ENCODE data around the gene RNF40.

RNF40 gene

DNA sequence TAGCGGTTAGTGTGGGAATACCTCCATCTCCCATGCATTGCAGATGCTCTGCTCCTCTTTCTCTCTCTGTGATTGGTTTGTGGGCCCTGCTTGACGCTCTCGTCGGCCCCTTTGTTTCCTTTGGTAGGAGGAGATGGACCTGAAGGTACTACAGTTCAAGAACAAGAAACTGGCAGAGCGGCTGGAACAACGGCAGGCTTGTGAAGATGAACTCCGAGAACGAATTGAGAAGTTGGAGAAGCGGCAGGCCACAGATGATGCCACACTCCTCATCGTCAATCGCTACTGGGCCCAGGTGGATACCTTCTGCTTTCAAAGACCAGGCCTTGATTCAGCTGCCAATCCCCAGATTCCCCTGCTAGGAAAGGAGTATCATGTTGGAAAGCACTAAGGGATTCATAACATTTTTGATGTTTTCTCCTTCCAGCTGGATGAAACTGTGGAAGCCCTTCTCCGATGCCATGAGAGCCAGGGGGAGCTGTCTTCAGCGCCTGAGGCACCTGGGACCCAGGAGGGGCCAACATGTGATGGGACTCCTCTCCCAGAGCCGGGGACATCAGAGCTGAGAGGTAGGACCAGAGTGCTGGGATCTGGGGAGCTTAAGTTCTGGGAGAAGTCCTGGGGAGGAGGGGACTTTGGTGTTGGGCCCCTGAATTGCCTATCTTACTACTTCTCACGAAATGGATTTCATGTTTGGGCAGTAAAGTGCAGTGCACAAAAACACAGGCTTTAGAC lies 1.0 kb downstream of the RNF40 start:
- DNase-seq = no peak

DNA sequence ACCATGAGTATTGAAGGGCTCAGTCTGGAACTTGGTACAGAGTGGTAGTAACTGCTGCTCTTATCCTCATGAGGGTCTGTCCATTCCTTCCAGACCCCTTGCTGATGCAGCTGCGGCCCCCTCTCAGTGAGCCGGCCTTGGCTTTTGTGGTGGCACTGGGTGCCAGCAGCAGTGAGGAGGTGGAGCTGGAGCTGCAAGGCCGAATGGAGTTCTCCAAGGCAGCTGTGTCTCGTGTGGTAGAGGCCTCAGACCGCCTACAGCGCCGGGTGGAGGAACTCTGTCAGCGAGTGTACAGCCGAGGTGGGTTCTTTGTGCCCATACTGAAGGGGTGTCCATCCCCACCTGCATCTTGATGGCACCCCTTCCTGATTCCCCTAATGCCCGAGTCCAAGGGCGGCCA lies 2.0 kb downstream of the RNF40 start:
- DNase-seq = no peak

DNA sequence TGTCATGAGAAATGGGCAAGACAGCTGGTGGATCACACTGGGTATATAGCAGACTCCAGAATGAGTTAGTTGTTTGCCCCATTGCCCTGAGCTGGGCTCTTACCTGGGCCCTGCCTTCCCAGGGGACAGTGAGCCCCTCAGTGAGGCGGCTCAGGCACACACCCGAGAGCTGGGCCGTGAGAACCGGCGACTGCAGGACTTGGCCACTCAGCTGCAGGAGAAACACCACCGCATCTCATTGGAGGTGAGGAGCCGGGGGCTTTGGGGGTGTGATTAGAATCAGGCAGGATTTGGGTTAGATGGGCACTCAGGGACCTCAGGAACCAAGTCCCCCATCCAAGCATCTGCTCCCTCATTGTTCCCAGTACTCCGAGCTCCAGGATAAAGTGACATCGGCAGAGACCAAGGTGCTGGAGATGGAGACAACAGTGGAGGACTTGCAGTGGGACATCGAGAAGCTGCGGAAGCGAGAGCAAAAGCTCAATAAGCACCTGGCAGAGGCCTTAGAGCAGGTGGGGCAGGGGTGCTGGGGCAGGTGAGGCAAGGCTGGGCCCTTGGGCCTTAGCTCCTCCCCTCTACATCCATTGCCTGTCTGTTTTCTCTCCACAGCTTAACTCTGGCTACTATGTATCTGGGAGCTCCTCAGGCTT lies 2.8 kb downstream of the RNF40 start:
- no peak for DNase-seq

- DNase-seq = peak; percentile 94
Measured at GRCh38 chr16:30766206-30766932, 4.2 kb downstream of the RNF40 start.

- DNase-seq = no peak
Measured at GRCh38 chr16:30766933-30767284, 4.8 kb downstream of the RNF40 start.

- no peak for DNase-seq
Measured at GRCh38 chr16:30767767-30768465, 5.8 kb downstream of the RNF40 start.

GRCh38 chr16:30768583-30769181 lies 6.6 kb downstream of the RNF40 start:
- no peak for DNase-seq

DNA sequence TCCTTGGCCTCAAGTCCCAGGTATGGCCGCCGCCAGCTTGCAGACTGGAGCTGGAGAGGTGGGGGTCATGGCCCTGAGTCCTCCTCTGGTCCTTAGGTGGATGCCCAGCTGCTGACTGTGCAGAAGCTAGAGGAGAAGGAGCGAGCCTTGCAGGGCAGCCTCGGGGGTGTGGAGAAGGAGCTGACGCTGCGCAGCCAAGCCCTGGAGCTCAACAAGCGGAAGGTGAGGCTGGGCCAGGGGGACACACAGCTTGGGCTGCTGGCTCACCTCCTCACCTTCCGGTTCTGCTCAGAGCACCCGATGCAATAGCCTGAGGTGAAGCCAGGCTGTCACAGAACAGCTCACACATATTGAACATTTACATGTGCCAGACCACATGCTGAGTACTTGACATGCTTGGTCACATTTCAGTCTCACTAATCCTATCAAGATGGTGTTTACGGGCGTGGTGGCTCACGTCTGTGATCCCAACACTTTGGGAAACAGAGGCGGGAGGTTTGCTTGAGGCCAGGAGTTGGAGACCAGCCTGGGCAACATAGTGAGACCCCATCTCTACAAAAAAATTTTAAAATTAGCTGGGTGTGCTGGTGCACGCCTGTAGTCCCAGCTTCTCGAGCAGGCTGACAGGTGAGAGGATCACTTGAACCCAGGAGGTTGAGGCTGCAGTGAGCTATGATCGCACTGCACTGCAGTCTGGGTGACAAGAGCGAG lies 7.4 kb downstream of the RNF40 start:
- DNase-seq = no peak

DNA sequence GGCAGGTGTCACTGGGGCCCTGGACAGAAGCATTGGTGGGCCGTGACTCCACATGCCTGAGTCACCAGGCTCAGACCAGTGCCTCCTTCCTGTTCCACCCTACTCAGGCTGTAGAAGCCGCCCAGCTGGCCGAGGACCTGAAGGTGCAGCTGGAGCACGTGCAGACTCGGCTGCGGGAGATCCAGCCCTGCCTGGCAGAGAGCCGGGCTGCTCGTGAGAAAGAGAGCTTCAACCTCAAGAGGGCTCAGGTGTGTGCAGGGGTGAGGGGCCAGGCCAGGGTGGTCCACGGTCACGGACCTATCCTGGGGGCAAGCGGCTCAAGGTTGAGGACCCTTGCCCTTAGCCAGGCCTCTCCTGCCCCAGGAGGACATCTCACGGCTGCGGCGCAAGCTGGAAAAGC lies 9.6 kb downstream of the RNF40 start:
- no peak for DNase-seq

DNA sequence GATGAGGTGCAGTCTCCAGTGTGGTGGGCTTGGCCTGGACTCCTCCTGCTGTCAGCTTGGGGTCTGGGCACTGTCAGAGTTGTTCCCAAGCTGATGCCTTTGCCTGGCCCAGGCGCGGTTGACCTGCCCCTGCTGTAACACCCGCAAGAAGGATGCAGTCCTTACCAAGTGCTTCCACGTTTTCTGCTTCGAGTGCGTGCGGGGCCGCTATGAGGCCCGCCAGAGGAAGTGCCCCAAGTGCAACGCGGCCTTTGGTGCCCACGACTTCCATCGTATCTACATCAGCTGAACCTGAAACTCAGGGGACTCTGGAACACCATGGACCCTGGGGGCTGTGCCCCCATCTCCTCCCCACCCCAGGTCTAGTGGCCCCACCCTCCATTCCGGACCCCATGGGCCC lies 11.7 kb downstream of the RNF40 start:
- DNase-seq = no peak

DNA sequence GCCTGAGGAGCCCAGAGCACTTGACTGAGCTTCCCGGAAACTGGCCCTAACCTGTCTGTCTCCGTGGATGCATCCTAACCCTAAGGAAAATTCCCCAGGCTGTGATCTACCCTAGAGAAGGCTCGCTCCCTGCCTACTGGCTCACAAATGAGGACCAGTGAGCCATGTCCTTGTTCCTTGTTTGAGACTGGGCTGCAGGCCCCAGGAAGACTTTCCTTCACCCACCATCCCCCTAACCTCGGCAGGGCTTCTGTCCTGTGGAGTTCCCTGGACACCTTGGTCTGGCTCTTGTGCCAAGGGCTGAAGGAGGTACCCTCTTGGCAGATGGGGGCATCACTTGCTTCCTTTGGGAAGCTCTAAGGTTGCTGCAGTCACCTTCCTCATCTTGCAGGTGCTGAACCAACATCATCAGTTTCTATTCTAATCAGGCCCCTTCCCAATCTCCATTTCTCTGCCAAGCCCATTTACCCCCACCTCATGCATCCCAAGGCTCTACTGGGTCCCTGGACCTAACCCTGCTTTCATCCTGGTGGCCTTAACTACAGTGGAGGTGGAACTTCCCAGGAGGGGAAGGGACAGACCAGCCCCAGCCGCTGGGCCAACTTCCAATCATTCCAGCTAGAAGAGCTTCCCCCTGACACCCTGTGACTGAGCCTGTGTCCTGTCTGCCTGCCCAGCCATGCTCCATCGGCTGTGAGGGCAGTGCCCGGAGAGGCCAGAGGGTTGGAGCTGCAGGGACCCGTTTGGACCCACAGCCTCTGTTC lies 12.4 kb downstream of the RNF40 start:
- no peak for DNase-seq

DNA sequence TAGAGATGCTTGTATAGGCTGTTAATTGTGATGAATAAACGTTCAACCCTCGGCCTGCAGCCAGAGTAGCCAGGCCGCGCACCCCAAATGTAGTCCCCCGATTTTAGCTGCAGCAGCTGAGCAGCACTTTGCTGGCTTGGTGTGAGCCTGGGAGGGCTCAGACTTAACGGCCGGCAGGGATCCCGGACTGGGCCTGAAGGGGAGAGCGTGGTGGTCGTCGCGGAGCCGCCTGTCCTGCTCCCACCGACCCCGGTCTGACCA lies 12.9 kb downstream of the RNF40 start:
- DNase-seq = no peak

GRCh38 chr16:30775392-30776188 lies 13.5 kb downstream of the RNF40 start:
- DNase-seq = peak; percentile 92

DNA sequence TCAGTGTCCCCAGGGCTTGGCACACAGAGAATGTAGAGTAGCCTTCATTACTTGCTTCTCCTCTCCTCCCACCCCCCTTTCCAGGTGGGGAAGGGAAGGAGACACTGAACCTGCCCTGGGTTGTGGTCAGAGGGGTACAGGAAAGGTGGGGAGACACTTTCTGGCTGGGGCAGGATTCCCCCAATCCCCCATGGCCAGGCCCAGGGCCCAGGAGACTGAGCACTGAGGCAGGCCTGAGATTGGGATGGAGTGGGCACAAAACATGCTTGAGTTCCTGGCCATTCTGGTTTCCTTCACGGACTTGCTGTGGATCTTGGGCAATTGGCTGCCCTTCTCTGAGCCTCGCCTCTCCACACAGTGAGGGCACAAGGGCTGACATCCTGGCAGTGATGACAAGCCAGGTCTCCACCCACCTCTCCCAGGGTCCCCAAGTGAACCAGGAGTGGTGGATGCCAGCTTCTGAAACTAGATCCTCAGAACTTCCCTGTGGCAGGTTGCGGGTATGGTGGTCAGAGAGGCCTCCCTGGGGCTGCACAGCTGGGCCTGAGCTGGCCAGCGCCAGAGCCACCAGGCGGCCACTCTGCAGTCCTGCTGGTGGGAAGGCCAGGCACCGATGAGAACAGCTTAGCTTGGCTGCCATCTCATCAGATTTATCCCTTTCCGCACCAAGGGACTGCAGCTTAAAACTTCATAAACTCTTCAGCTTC lies 15.6 kb downstream of the RNF40 start:
- no peak for DNase-seq

- DNase-seq = peak; percentile 55
Measured at GRCh38 chr16:30778549-30779244, 16.6 kb downstream of the RNF40 start.

GRCh38 chr16:30779596-30779995 lies 17.5 kb downstream of the RNF40 start:
- no peak for DNase-seq

DNA sequence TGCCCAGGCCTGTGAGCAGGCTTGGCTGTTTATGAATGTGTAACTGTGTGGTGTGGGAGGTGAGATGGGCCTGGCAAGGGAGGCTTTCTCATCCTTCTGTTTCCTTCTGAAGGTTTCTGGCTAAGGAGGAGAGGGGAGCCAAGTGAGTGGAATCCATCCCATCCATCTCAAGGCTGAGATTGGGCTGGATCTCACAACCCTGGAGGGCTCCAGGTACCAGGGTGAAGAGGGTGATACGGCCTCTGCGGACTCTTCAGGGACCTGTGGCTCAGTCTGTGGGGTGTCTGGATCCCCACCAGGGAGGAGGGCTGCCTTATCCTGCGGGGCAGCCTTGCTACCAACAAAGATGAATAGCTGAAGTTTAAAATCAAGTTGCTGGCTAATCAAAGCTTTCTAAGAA lies 17.9 kb downstream of the RNF40 start:
- no peak for DNase-seq

GRCh38 chr16:30780549-30780948 lies 18.4 kb downstream of the RNF40 start:
- DNase-seq = no peak

- DNase-seq = no peak
Measured at GRCh38 chr16:30782486-30783279, 20.6 kb downstream of the RNF40 start.

Measured in hematopoietic multipotent progenitor cell treated with erythropoietin and hydrocortisone succinate and interleukin-3 and kit ligand, for 6 days (in vitro differentiated cells).